ENCODE results near the gene CTBP2. TPM values are rescaled to one million over a fixed set of nuclear protein-coding genes. Genes with fewer than 3 reads are reported as not detected.

The CTBP2 gene
- total RNA-seq, 1 experiment from 2014 or later, result 233 TPM

- H3K27me3 ChIP-seq (ENCODE audit: control insufficient read depth, insufficient read depth, low read length), result no peaks in the 10 kb centered on the region
- DNase-seq, result no peak
- no peak overlapping the region for H3K4me3 ChIP-seq (ENCODE audit: insufficient read depth, low read depth, low read length)
- peaks cover 11% of the 10 kb centered on the region for H3K36me3 ChIP-seq (replicated peaks; ENCODE audit: control insufficient read depth, insufficient read depth, low read length)
These were observed 182.6 kb downstream of the CTBP2 start for GRCh38 chr10:124977648-124978375.

GRCh38 chr10:124977161-124977560, 183.2 kb downstream of the CTBP2 start:
- DNase-seq, result no peak
- Histone ChIP-seq H3K27me3 (ENCODE audit: control insufficient read depth, insufficient read depth, low read length) (no peaks in the 10 kb centered on the region), H3K36me3 (replicated peaks; ENCODE audit: control insufficient read depth, insufficient read depth, low read length) (peaks cover 9% of the 10 kb centered on the region), H3K4me3 (ENCODE audit: insufficient read depth, low read depth, low read length) (no peak overlapping the region)

DNA sequence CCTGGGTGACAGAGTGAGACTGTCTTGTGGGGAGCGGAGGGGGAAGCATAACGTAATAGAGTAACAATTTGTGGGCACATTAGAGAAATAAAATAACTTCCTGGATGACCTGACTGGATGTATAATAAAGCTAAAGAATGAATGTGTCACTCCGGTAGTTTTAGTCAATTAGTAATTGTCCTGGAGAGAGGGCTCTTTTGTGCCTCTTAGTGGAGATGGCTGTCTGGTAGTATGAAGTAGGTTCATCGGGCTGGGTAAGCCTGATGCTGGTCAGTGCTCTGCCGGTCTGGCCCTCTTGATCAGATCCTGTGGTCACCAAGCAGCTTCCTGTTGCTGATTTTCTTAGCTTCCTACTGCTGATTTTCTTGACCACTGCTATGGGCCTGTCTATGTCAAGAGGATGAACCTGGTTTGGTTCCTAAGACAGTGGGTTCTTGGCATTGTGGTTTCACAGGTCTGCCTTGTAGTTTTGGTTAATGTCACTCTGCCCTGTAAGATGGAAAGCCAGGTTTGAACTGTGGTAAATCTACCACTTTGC, 184.3 kb downstream of the CTBP2 start:
- H3K27me3 ChIP-seq (ENCODE audit: control insufficient read depth, insufficient read depth, low read length), result no peaks in the 10 kb centered on the region
- no peak for DNase-seq
- no peak overlapping the region for H3K4me3 ChIP-seq (ENCODE audit: insufficient read depth, low read depth, low read length)
- peaks cover 8% of the 10 kb centered on the region for H3K36me3 ChIP-seq (replicated peaks; ENCODE audit: control insufficient read depth, insufficient read depth, low read length)

- Histone ChIP-seq H3K36me3 (replicated peaks; ENCODE audit: control insufficient read depth, insufficient read depth, low read length) (peaks cover 8% of the 10 kb centered on the region), H3K27me3 (ENCODE audit: control insufficient read depth, insufficient read depth, low read length) (no peaks in the 10 kb centered on the region), H3K4me3 (ENCODE audit: insufficient read depth, low read depth, low read length) (no peak overlapping the region)
- no peak for DNase-seq
These were observed 186.2 kb downstream of the CTBP2 start for GRCh38 chr10:124974131-124974530.

DNA sequence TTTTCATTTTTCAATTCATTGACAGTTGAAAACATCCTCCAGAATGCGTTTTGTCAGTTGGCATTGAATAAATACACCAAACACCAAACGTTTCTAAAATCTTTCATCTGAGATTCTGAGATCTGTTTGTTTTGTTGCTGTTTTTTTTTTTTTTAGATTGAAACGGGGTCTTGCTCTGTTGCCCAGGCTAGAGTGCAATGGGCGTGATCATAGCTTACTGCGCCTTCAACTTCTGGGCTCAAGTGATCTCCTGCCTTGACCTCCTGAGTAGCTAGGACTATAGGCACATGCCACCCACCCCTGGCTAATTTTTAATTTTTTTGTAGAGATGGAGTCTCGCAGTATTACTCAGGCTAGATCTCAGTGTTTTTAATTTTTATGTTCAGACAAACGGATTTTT, 187.7 kb downstream of the CTBP2 start:
- no peak overlapping the region for H3K4me3 ChIP-seq (ENCODE audit: insufficient read depth, low read depth, low read length)
- no peak for DNase-seq
- H3K27me3 ChIP-seq (ENCODE audit: control insufficient read depth, insufficient read depth, low read length), result no peaks in the 10 kb centered on the region
- peaks cover 8% of the 10 kb centered on the region for H3K36me3 ChIP-seq (replicated peaks; ENCODE audit: control insufficient read depth, insufficient read depth, low read length)

GRCh38 chr10:124971276-124971675, 189.1 kb downstream of the CTBP2 start:
- Histone ChIP-seq H3K4me3 (ENCODE audit: insufficient read depth, low read depth, low read length) (no peak overlapping the region), H3K27me3 (ENCODE audit: control insufficient read depth, insufficient read depth, low read length) (no peaks in the 10 kb centered on the region), H3K36me3 (replicated peaks; ENCODE audit: control insufficient read depth, insufficient read depth, low read length) (peaks cover 8% of the 10 kb centered on the region)
- DNase-seq, result no peak

DNA sequence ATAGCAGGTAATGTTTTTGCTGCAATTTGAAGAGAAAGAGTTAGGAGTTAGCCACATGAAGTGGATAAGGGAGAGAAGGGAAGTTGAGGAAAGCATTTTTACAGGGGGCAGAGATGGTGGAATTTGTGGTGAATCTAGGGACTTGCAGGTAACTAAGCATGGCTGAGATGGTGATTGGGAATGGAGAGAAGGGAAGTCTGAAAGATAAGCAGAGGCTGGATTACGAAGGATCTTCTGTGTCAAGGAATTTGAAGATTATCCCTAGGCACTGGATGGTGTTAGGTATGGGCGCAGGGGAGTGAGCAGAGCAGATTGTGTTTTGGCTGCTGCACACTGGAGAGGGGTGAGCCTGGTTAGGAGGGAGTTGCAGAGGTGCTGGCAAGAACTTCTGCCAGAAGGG, 193.1 kb downstream of the CTBP2 start:
- Histone ChIP-seq H3K4me3 (ENCODE audit: insufficient read depth, low read depth, low read length) (no peak overlapping the region), H3K36me3 (replicated peaks; ENCODE audit: control insufficient read depth, insufficient read depth, low read length) (no peaks in the 10 kb centered on the region; the same call in none of the 2 replicates), H3K27me3 (ENCODE audit: control insufficient read depth, insufficient read depth, low read length) (no peaks in the 10 kb centered on the region)
- DNase-seq, result no peak

- no peaks in the 10 kb centered on the region for H3K27me3 ChIP-seq (ENCODE audit: control insufficient read depth, insufficient read depth, low read length)
- no peak for DNase-seq
- H3K4me3 ChIP-seq (ENCODE audit: insufficient read depth, low read depth, low read length), result no peak overlapping the region
- H3K36me3 ChIP-seq (replicated peaks; ENCODE audit: control insufficient read depth, insufficient read depth, low read length), result no peaks in the 10 kb centered on the region; the same call in 1 of the 2 replicates
These were observed 194.4 kb downstream of the CTBP2 start for GRCh38 chr10:124966008-124966407.

- Histone ChIP-seq H3K27me3 (ENCODE audit: control insufficient read depth, insufficient read depth, low read length) (no peaks in the 10 kb centered on the region), H3K36me3 (replicated peaks; ENCODE audit: control insufficient read depth, insufficient read depth, low read length) (no peaks in the 10 kb centered on the region; the same call in 1 of the 2 replicates), H3K4me3 (ENCODE audit: insufficient read depth, low read depth, low read length) (no peak overlapping the region)
- DNase-seq, result no peak
These were observed 196.3 kb downstream of the CTBP2 start for GRCh38 chr10:124963866-124964720.

DNA sequence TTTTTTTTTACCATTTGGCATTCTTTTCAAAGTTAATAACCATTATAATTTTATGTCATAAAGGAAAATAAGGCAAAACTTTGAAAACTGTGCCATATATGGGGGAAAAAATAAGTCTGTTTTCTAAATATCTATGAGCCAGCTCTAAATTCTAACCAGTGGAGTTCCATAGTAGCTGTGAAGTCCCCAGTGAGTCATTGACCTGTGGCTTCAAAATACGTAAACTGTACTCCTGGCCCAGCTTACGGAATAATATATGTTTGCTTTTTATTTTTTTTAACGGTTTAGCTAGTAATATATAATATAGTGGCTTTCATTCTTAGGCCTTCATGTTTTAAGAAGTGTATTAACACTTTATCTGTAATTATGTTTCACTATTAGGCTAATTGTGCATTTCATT, 197.9 kb downstream of the CTBP2 start:
- no peak for DNase-seq

GRCh38 chr10:124961248-124961570, 199.2 kb downstream of the CTBP2 start:
- no peaks in the 10 kb centered on the region for H3K36me3 ChIP-seq (replicated peaks; ENCODE audit: control insufficient read depth, insufficient read depth, low read length)
- H3K27me3 ChIP-seq (ENCODE audit: control insufficient read depth, insufficient read depth, low read length), result no peaks in the 10 kb centered on the region
- no peak overlapping the region for H3K4me3 ChIP-seq (ENCODE audit: insufficient read depth, low read depth, low read length)
- no peak for DNase-seq

More for the DNA sequence above, 197.9 kb downstream of the CTBP2 start:
- Histone ChIP-seq H3K27me3 (ENCODE audit: control insufficient read depth, insufficient read depth, low read length) (no peaks in the 10 kb centered on the region), H3K4me3 (ENCODE audit: insufficient read depth, low read depth, low read length) (no peak overlapping the region), H3K36me3 (replicated peaks; ENCODE audit: control insufficient read depth, insufficient read depth, low read length) (no peaks in the 10 kb centered on the region; the same call in 1 of the 2 replicates)

- Histone ChIP-seq H3K4me3 (ENCODE audit: insufficient read depth, low read depth, low read length) (no peak overlapping the region), H3K36me3 (replicated peaks; ENCODE audit: control insufficient read depth, insufficient read depth, low read length) (no peaks in the 10 kb centered on the region), H3K27me3 (ENCODE audit: control insufficient read depth, insufficient read depth, low read length) (no peaks in the 10 kb centered on the region)
- DNase-seq, result no peak
These were observed 200.8 kb downstream of the CTBP2 start for GRCh38 chr10:124959564-124959963.

GRCh38 chr10:124957404-124957947, 202.9 kb downstream of the CTBP2 start:
- Histone ChIP-seq H3K27me3 (ENCODE audit: control insufficient read depth, insufficient read depth, low read length) (no peaks in the 10 kb centered on the region), H3K4me3 (ENCODE audit: insufficient read depth, low read depth, low read length) (no peak overlapping the region), H3K36me3 (replicated peaks; ENCODE audit: control insufficient read depth, insufficient read depth, low read length) (no peaks in the 10 kb centered on the region)
- DNase-seq, result no peak

GRCh38 chr10:124956764-124957163, 203.6 kb downstream of the CTBP2 start:
- H3K4me3 ChIP-seq (ENCODE audit: insufficient read depth, low read depth, low read length), result no peak overlapping the region
- H3K27me3 ChIP-seq (ENCODE audit: control insufficient read depth, insufficient read depth, low read length), result no peaks in the 10 kb centered on the region
- no peaks in the 10 kb centered on the region for H3K36me3 ChIP-seq (replicated peaks; ENCODE audit: control insufficient read depth, insufficient read depth, low read length)
- DNase-seq, result no peak

DNA sequence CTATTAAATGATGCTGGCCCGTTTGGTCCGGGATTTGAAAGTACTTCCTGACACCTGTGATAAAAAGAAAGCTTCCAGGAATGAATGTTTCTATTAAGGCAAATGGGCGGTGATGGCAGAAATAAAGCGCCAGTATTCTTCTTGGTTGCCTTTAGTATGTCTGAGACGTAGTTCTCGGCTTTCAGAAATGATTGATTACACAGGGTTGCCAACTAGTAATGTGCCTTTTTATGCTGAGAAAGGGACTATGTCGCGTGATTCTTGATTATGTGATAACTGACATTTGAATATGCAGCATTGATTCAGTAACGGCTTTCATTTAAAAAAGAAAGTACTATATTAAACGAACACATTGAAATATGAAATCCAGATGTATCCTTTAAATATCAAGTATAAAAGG, 204.5 kb downstream of the CTBP2 start:
- no peaks in the 10 kb centered on the region for H3K27me3 ChIP-seq (ENCODE audit: control insufficient read depth, insufficient read depth, low read length)
- DNase-seq, result no peak
- H3K36me3 ChIP-seq (replicated peaks; ENCODE audit: control insufficient read depth, insufficient read depth, low read length), result no peaks in the 10 kb centered on the region
- no peak overlapping the region for H3K4me3 ChIP-seq (ENCODE audit: insufficient read depth, low read depth, low read length)
